GDM1 (cell line): ENCODE data around the gene MCC.

Experiments
- DNase-seq: peaks from one replicate; lab custom pipeline; 2025; lab: John Stamatoyannopoulos, UW

MCC gene

GRCh38 chr5:113487781-113488644 lies at the start of gene MCC:
MCC (minus strand) TSS chr5:113488453.
- no peak for DNase-seq

DNA sequence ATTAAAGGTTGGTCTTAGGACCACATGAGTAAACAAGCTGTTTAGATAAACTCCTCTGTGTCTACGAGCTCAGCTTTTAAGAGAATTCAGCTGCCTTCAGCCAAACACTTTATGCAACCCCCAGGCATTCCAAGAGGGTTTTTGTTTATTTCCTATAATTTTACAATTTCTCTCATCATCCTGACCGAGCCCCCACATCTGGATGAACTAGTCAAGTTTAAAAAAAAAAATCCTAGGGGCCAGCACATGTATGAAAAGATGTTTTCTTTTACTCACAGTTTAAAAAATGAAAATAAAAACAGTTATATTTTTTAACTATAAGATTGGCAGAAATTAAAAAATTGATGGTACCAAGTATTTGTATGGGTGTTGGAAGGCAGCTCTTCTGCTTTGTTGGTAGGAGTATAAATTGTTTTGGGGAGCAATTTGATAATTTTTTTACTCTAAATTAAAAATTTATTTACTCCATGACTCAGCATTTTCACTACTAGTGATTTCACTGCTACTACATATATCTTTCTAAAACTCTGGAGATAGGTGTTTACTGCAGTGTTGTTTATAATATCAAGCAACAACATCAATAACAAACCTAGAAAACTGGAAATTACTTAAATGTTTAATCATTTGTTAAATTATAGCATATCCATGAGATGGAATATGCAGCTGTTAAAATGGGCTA lies 43.4 kb upstream of the MCC start:
- DNase-seq: no peak

DNA sequence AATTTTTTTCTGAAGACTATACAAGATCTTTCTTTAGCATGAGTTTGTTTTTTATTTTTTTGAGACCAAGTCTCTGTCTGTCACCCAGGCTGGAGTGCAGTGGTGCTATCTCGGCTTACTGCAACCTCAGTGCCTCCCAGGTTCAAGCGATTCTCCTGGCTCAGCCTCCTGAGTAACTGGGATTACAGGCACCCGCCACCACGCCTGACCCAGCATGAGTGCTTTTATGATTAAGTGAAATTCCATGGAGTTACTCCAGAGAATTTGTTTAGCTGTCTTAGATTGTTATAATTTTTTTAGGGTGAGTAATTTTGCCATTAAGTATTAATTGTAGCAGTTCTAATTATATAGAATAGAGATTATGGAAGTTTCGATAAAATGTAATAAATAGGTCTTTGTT lies 39.5 kb upstream of the MCC start:
- no peak for DNase-seq

DNA sequence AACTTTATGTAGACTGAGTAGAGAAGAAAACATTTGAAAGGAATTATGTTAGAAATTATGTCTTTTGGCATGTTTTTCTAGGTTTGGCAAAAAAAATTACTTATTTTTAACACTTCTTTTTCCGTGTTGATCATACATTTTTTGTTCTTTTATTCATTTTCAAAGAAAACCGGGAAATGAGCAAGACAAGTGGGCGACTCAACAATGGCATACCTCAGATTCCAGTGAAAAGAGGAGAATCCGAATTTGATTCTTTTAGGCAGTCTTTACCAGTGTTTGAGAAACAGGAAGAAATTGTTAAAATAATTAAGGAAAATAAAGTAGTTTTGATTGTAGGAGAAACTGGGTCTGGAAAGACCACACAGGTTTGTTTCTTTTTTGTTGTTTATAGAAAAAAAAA lies 38.2 kb upstream of the MCC start:
- no peak for DNase-seq

GRCh38 chr5:113524927-113525326 lies 36.7 kb upstream of the MCC start:
- DNase-seq: peak; percentile 11

DNA sequence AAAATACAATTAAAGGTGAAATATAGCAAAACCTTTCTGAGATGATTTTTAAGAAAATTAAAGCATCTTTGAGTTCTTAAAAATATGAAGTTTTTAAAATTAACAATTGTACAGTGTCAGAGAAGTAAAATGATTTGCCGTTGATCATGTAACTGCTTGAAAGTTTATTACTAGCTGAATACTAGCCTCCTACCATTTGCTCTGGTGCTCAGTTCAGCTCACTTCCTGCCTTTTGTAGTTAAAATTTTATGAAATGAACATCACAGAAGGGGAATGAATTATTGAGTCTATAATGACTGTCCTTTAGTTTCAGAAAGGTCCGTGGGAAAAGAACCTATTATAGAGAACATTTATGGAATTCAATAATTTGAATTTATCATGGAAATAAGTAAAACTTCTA lies 34.9 kb upstream of the MCC start:
- DNase-seq: no peak

DNA sequence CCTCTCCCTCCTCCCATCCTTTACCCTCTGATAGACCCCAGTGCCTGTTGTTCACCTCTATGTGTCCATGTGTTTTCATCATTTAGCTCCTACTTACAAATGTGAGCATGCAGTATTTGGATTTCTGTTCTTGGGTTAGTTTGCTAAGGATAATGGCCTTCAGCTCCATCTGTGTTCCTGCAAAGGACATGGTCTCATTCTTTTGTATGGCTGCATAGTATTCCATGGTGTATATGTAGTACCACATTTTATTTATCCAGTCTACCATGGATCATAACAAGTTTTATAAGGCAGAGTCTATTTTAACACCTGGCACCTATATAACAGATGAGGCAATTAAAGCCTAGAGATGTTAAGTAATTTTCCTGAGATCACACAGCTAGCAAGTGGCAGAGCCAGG lies 32.6 kb upstream of the MCC start:
- no peak for DNase-seq

DNA sequence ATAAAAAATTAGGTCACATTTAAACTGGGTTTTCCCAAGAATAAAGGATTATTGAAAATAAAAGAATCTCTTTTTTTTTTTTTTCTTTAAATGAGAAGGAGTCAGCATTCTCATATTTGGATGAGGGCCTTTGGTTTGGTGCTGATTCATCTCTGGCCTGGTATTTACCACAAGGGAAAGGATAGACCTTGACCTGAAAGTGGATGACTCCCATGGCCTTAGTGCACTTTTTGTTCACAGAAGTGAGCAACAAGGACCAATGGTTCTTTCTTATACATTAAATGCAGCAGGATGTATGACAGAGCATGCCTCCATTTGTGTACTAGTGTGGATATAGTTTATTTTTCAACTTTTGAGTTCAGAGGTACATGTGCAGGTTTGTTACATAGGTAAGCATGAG lies 32.2 kb upstream of the MCC start:
- no peak for DNase-seq

- no peak for DNase-seq
Observed at GRCh38 chr5:113519412-113519811, 31.2 kb upstream of the MCC start.

GRCh38 chr5:113518884-113519283 lies 30.6 kb upstream of the MCC start:
- DNase-seq: no peak

DNA sequence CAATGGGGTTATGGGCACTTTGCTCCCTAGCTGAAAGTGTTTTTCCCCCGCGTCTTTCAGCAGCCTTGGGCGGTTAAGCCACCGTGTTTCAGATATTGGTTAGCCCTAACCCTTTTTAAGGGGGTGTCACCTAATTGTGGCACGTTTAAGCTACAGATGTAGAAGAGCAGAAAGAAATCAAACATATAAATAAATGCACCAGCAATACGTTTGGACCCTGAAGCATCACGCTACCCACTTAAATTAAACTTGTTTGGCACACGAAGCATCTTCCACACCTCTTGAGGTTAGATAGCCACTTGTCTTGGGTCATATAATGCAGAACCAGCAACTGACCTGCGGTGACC lies 26.0 kb upstream of the MCC start:
- DNase-seq: no peak

GRCh38 chr5:113513384-113514288 lies 25.4 kb upstream of the MCC start, which contains the start of gene YTHDC2:
YTHDC2 (plus strand) TSS chr5:113513694; CDS start chr5:113513896, 202 bp downstream.
- peak; percentile 85 for DNase-seq

- DNase-seq: no peak
Observed at GRCh38 chr5:113512341-113512740, 24.1 kb upstream of the MCC start.

GRCh38 chr5:113510836-113511451 lies 22.7 kb upstream of the MCC start:
- DNase-seq: no peak

DNA sequence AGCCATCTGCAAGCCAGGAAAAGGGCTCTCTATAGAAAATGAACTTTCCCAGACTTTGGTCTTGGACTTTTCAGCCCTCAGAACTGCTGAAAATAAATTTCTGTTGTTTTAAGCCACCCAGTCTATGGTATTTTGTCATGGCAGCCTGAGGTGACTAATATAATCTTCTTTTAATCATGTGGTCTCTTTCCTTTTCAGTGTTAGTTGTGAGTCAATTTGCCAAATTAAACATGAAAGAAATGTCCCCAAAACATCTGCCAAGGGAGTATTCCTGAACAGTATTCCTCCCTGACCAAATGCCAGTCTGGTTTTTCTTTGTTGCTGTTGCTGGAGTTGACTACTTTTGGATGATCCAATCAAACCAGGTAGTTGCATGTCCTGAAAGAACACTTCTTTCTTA lies 20.5 kb upstream of the MCC start:
- no peak for DNase-seq

GRCh38 chr5:113507601-113508000 lies 19.3 kb upstream of the MCC start:
- no peak for DNase-seq

- no peak for DNase-seq
Observed at GRCh38 chr5:113505181-113505580, 16.9 kb upstream of the MCC start.

GRCh38 chr5:113503146-113503545 lies 14.9 kb upstream of the MCC start:
- no peak for DNase-seq

GRCh38 chr5:113502073-113502472 lies 13.8 kb upstream of the MCC start:
- no peak for DNase-seq

- DNase-seq: no peak
Observed at GRCh38 chr5:113495422-113495841, 7.2 kb upstream of the MCC start.

DNA sequence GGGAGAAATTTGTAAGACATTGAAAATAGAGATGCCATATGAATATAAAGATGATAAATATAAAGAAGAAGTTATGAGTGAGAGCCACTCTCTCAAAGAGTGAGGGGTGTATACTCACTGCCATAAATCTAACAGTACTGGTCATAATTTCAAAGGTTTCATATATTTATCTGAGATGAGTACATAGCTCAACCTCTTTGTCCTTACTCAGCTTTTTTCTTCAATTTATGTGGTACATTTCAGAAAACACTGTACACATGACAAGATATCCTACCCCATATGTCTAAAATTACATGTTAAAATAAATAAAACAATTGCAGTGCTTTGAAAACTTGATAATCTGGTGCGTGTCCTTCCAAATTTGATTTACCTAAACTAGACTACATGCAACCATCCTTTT lies 5.2 kb upstream of the MCC start:
- DNase-seq: no peak

GRCh38 chr5:113491022-113491421 lies 2.8 kb upstream of the MCC start:
- no peak for DNase-seq
